Astrocyte (in vitro differentiated cells and primary cell): ENCODE results near the gene DDR2. TPM values are rescaled to one million over a fixed set of nuclear protein-coding genes. Genes with fewer than 3 reads are reported as not detected.

Experiments
- DNase-seq: peaks from one replicate; pipeline ENCODE4 v3.0.0-alpha.2; 2010; ENCODE audit warnings: low read depth
- FAIRE-seq: peaks from 2 replicates; lab custom pipeline; 2011; peaks lifted over from hg19 to GRCh38; lab: Jason Lieb, UNC
- H2AFZ ChIP-seq: 2 replicates; pipeline ENCODE4 v1.6.0; 2012; ENCODE audit warnings: low read depth, low read length, inconsistent platforms
- H3K27ac ChIP-seq: 2 replicates; pipeline ENCODE4 v1.5.1; 2011; ENCODE audit warnings: low read depth, low read length, inconsistent platforms
- H3K27me3 ChIP-seq: 2 replicates; pipeline ENCODE4 v1.6.0; 2011; ENCODE audit warnings: low read length, inconsistent platforms; ENCODE audit not compliant: insufficient read depth
- H3K36me3 ChIP-seq: 2 replicates; pipeline ENCODE4 v1.5.1; 2011; ENCODE audit warnings: low read length, inconsistent platforms; ENCODE audit not compliant: insufficient read depth
- H3K4me1 ChIP-seq: 2 replicates; pipeline ENCODE4 v1.5.1; 2011; ENCODE audit warnings: low read length, inconsistent platforms; ENCODE audit not compliant: insufficient read depth
- H3K4me2 ChIP-seq: 2 replicates; pipeline ENCODE4 v1.6.0; 2012; ENCODE audit warnings: low read length, inconsistent platforms
- H3K4me3 ChIP-seq: 2 replicates; pipeline ENCODE4 v1.5.1; 2011; ENCODE audit warnings: low read depth, mild to moderate bottlenecking, low read length, inconsistent platforms; ENCODE audit not compliant: insufficient read depth
- H3K79me2 ChIP-seq: 2 replicates; pipeline ENCODE4 v1.6.0; 2012; ENCODE audit warnings: mild to moderate bottlenecking, low read length, inconsistent platforms; ENCODE audit not compliant: insufficient read depth
- H3K9ac ChIP-seq: 2 replicates; pipeline ENCODE4 v1.6.0; 2012; ENCODE audit warnings: mild to moderate bottlenecking, low read length, inconsistent platforms
- H3K9me3 ChIP-seq: 2 replicates; pipeline ENCODE4 v1.5.1; 2012; ENCODE audit warnings: low read depth, mild to moderate bottlenecking, low read length, inconsistent platforms; ENCODE audit not compliant: insufficient read depth
- H4K20me1 ChIP-seq: 2 replicates; pipeline ENCODE4 v1.6.0; 2012; ENCODE audit warnings: low read length, inconsistent platforms; ENCODE audit not compliant: insufficient read depth
- H3K27ac Mint-ChIP-seq: one replicate; pipeline ENCODE4 v1.8.0; 2021; ENCODE audit warnings: mild to moderate bottlenecking, mixed read lengths; ENCODE audit not compliant: unreplicated experiment
- H3K27me3 Mint-ChIP-seq: one replicate; pipeline ENCODE4 v1.8.0; 2021; ENCODE audit warnings: low read depth, mixed read lengths; ENCODE audit not compliant: unreplicated experiment
- H3K36me3 Mint-ChIP-seq: one replicate; pipeline ENCODE4 v1.8.0; 2021; ENCODE audit warnings: low read depth, mixed read lengths; ENCODE audit not compliant: unreplicated experiment
- H3K4me1 Mint-ChIP-seq: one replicate; pipeline ENCODE4 v1.8.0; 2021; ENCODE audit warnings: low read depth, mixed read lengths; ENCODE audit not compliant: unreplicated experiment
- H3K4me3 Mint-ChIP-seq: one replicate; pipeline ENCODE4 v1.8.0; 2021; ENCODE audit warnings: mild to moderate bottlenecking, moderate library complexity, mixed read lengths; ENCODE audit not compliant: unreplicated experiment
- H3K9me3 Mint-ChIP-seq: one replicate; pipeline ENCODE4 v1.8.0; 2021; ENCODE audit warnings: mild to moderate bottlenecking, mixed read lengths; ENCODE audit not compliant: unreplicated experiment
- CTCF ChIP-seq: IDR thresholded peaks from 2 replicates; pipeline ENCODE4 v1.5.1; 2011; ENCODE audit warnings: low read depth, mild to moderate bottlenecking, inconsistent platforms, low read length, moderate library complexity; ENCODE audit not compliant: insufficient read depth
- EZH2 ChIP-seq: IDR thresholded peaks from 2 replicates; pipeline ENCODE4 v1.6.1; 2012; ENCODE audit warnings: mild to moderate bottlenecking, low read length, inconsistent platforms; ENCODE audit not compliant: insufficient read depth
- total RNA-seq: library from RNA; stranded (reverse); gene quantifications from 2 replicates; pipeline ENCODE4 v1.2.1, GENCODE V29; 2021

Gene DDR2
- total RNA-seq, 1 donor from 2014 or later: 15.3 TPM

- H3K27me3 ChIP-seq: no peaks in the 10 kb centered on the region
- FAIRE-seq (no peak), DNase-seq (no peak)
- peak overlapping the region; percentile 87 for H3K27ac ChIP-seq
- H3K4me3 Mint-ChIP-seq: peak overlapping the region; percentile 86
- peak overlapping the region; percentile 88 for H3K4me3 ChIP-seq
- H3K4me1 ChIP-seq: peaks cover 44% of the 10 kb centered on the region
- no peaks in the 10 kb centered on the region for H3K36me3 ChIP-seq
- peak overlapping the region; percentile 18 for H2AFZ ChIP-seq
- peaks cover 39% of the 10 kb centered on the region for H3K4me1 Mint-ChIP-seq
- H3K9me3 Mint-ChIP-seq: peaks cover 2% of the 10 kb centered on the region
- H3K9me3 ChIP-seq: no peaks in the 10 kb centered on the region
- peak overlapping the region; percentile 97 for H3K27ac Mint-ChIP-seq
- peaks cover 5% of the 10 kb centered on the region for H3K36me3 Mint-ChIP-seq
- peak overlapping the region; percentile 93 for H3K4me2 ChIP-seq
- TF ChIP-seq EZH2: no peak
- TF ChIP-seq CTCF: no peak
- H3K9ac ChIP-seq: peak overlapping the region; percentile 92
- peaks cover 50% of the 10 kb centered on the region for H3K79me2 ChIP-seq
- no peaks in the 10 kb centered on the region for H3K27me3 Mint-ChIP-seq
- peaks cover 15% of the 10 kb centered on the region for H4K20me1 ChIP-seq
Measured at GRCh38 chr1:162632698-162633080, 425 bp downstream of the DDR2 start.

- peaks cover 39% of the 10 kb centered on the region for H3K4me1 Mint-ChIP-seq
- no peaks in the 10 kb centered on the region for H3K36me3 ChIP-seq
- H3K9me3 Mint-ChIP-seq: peaks cover 2% of the 10 kb centered on the region
- no peaks in the 10 kb centered on the region for H3K27me3 Mint-ChIP-seq
- peak overlapping the region; percentile 97 for H3K27ac Mint-ChIP-seq
- H3K79me2 ChIP-seq: peaks cover 53% of the 10 kb centered on the region
- H3K4me1 ChIP-seq: peaks cover 44% of the 10 kb centered on the region
- H3K9ac ChIP-seq: peak overlapping the region; percentile 92
- H4K20me1 ChIP-seq: peaks cover 16% of the 10 kb centered on the region
- peak; percentile 23 for FAIRE-seq
- peak overlapping the region; percentile 86 for H3K4me3 Mint-ChIP-seq
- peak overlapping the region; percentile 87 for H3K27ac ChIP-seq
- no peaks in the 10 kb centered on the region for H3K27me3 ChIP-seq
- TF ChIP-seq CTCF (no peak), EZH2 (no peak)
- peaks cover 5% of the 10 kb centered on the region for H3K36me3 Mint-ChIP-seq
- no peak for DNase-seq
- no peaks in the 10 kb centered on the region for H3K9me3 ChIP-seq
- peak overlapping the region; percentile 18 for H2AFZ ChIP-seq
- peak overlapping the region; percentile 88 for H3K4me3 ChIP-seq
- H3K4me2 ChIP-seq: peak overlapping the region; percentile 93
Measured at GRCh38 chr1:162633081-162633762, 958 bp downstream of the DDR2 start.

DNA sequence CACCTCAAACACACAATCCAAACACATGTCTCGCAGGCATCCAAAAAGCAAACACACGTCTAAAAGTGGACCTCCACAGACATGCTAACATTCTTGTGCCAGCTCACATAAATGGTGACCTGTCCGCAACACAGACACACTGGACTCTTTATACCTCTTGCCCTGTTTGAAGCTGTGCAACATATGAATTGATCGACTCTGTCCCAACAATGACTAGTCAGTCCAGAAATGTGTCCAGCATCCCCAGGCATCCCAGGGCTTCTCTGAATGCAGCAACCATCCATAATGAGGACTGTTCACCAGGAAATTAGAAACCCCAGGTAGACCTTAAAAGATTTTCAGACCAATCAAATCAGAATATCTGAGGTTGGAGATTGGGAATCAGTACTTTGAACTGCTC is 3.2 kb downstream of the DDR2 start:
- Mint-ChIP-seq H3K27ac (no peak overlapping the region), H3K27me3 (no peaks in the 10 kb centered on the region), H3K4me3 (peak overlapping the region; percentile 60), H3K4me1 (peaks cover 22% of the 10 kb centered on the region), H3K36me3 (peaks cover 5% of the 10 kb centered on the region), H3K9me3 (peaks cover 2% of the 10 kb centered on the region)
- Histone ChIP-seq H3K27ac (no peak overlapping the region), H3K27me3 (no peaks in the 10 kb centered on the region), H3K36me3 (no peaks in the 10 kb centered on the region), H3K4me1 (peaks cover 36% of the 10 kb centered on the region), H3K9me3 (no peaks in the 10 kb centered on the region), H4K20me1 (peaks cover 24% of the 10 kb centered on the region), H3K4me3 (no peak overlapping the region), H2AFZ (no peak overlapping the region), H3K79me2 (peaks cover 73% of the 10 kb centered on the region), H3K4me2 (peak overlapping the region; percentile 93), H3K9ac (no peak overlapping the region)
- FAIRE-seq (peak; percentile 9), DNase-seq (no peak)
- TF ChIP-seq CTCF (no peak), EZH2 (no peak)
